Heart right ventricle (tissue), 16 donors: ENCODE data around the gene CAMK1D. TPM values are rescaled to one million over a fixed set of nuclear protein-coding genes. Genes with fewer than 3 reads are reported as not detected.

Source experiments
- ATAC-seq, 8 donors: fragments of 200-7000 bp; cut with Tn5 transposase; one replicate each; pipeline ENCODE4 v1.9.1; 2020; ENCODE audit warnings: mild to moderate bottlenecking in 8 of 8, moderate library complexity in 8 of 8, moderate number of reproducible peaks in 1 of 8
- DNase-seq, 2 donors: peaks; one replicate each; pipeline ENCODE4 v3.0.0-alpha.2; 2020
- H3K27ac ChIP-seq, 10 donors: fragments of 200-600 bp; sonication (generic) in 2 of 10; one replicate each; pipeline versions ENCODE4 v1.5.0 to v1.8.0; 2020 to 2022; ENCODE audit warnings: mild to moderate bottlenecking in 3 of 10
- H3K27me3 ChIP-seq, 7 donors: fragments of 200-600 bp; one replicate each; pipeline ENCODE4 v1.8.0; 2021 to 2022; ENCODE audit warnings: mild to moderate bottlenecking in 2 of 7
- H3K36me3 ChIP-seq, 9 donors: fragments of 200-600 bp; sonication (generic) in 1 of 9; one replicate each; pipeline versions ENCODE4 v1.5.0 to v1.8.0; 2020 to 2022; ENCODE audit warnings: mild to moderate bottlenecking in 2 of 9
- H3K4me1 ChIP-seq, 9 donors: fragments of 200-600 bp; sonication (generic) in 1 of 9; one replicate each; pipeline versions ENCODE4 v1.5.0 to v1.8.0; 2020 to 2022; ENCODE audit warnings: mild to moderate bottlenecking in 4 of 9
- H3K4me3 ChIP-seq, 10 donors: fragments of 200-600 bp; sonication (generic) in 2 of 10; one replicate each; pipeline versions ENCODE4 v1.5.0 to v1.8.0; 2020 to 2022; ENCODE audit warnings: mild to moderate bottlenecking in 7 of 10, moderate library complexity in 2 of 10
- H3K9me3 ChIP-seq, 11 donors: fragments of 200-600 bp in 10 of 11; sonication (generic) in 2 of 11; one replicate each; pipeline versions ENCODE4 v1.5.0 to v1.8.0; 2013 to 2022; ENCODE audit warnings: mild to moderate bottlenecking in 2 of 11, control low read depth in 1 of 11, moderate library complexity in 1 of 11
- CTCF ChIP-seq, 9 donors: fragments of 200-600 bp; sonication (generic) in 2 of 9; IDR thresholded peaks; one replicate each; pipeline versions ENCODE4 v1.5.0 to v1.8.0; 2021 to 2022; ENCODE audit warnings: antibody characterized with exemption in 9 of 9, mild to moderate bottlenecking in 5 of 9, moderate library complexity in 1 of 9
- WGBS, 2 donors: extraction: QIAGEN DNeasy Blood & Tissue Kit; methylation state at CpG; one replicate each; pipeline ENCODE4 v1.1.7; 2013; ENCODE audit warnings: inconsistent platforms in 1 of 2; 5-methylcytosine and 5-hydroxymethylcytosine counted together
- intact Hi-C, 10 donors: fragments of 100-400 bp; cut with DNase I; formaldehyde crosslinking; loops; one replicate each; pipeline versions ENCODE4 v1.11.1 to v1.14.2; 2022
- polyA plus RNA-seq, 2 donors: library from polyadenylated mRNA; stranded (reverse); fragments of 200-250 nt; gene quantifications; one replicate each; pipeline ENCODE4 v1.2.3, GENCODE V29; 2013
- total RNA-seq, 10 donors: library from RNA; stranded (reverse); fragmentation: NEBNext Ultra II Directional in 3 of 10; extraction: Animal tissue kit (Norgen Biotek cat#: 25700) in 3 of 10; gene quantifications; one replicate each; pipeline versions ENCODE4 v1.2.1 to v1.2.4, GENCODE V29; 2021 to 2023
- donor health status: Arrhythmogenic right ventricular cardiomyopathy.
- donor health status: ischemic (EF 13 %, LVEDD 7.1; RV severe dilation, severe dysfunction).
- donor health status: healthy with polysubstance abuse.
- donor health status: DM: no; HTN: yes; CAD: no.
- donor health status: DM: no; HTN: no; CAD: no.
- donor health status: ischemic (EF 25% LVEDD 6.9; RV normal size, moderate dysfunction).
- donor health status: ischemic (EF 25% LVEDD 5.7; RV mildly dilated, moderate dysfunction).
- donor health status: healthy.
- donor health status: DM: yes; HTN: yes; CAD: no.
- donor health status: Ischemic cardiomyopathy.
- donor health status: ischemic (EF 35%, LVEDD 5.7; RV mildly dilated, moderate dysfunction).
- donor health status: nonischemic (EF 11% LVEDD 7.7; RV severe dilation, severe dysfunction).
- donor health status: DM: yes; HTN: yes; CAD: no.
- donor health status: PGD.
- donor health status: ischemic (EF 29% LVEDD 5.4; RV normal size, mild dysfunction).
- donor health status: nonischemic (EF 23%, LVEDD 6.1; RV moderate dilation, normal function).

Gene CAMK1D
- total and polyA plus RNA-seq, 12 donors: 1.3 to 17.7 (median 2.6) TPM

- ATAC-seq (no peak), DNase-seq (no peak)
- Histone ChIP-seq H3K27ac (no peak overlapping the region), H3K27me3 (no peaks in the 10 kb centered on the region), H3K4me1 (peaks cover 0 to 12% (median 0%) of the 10 kb centered on the region in 9 donors), H3K4me3 (no peak overlapping the region), H3K9me3 (peaks cover 0 to 3% (median 0%) of the 10 kb centered on the region in 11 donors), H3K36me3 (no peaks in the 10 kb centered on the region)
- no peak for TF ChIP-seq CTCF (IDR thresholded peaks at IDR 0.05)
- intact Hi-C loops: no loop called here
These were observed 186.3 kb downstream of the CAMK1D start for GRCh38 chr10:12535656-12536055.

- Histone ChIP-seq H3K27me3 (no peaks in the 10 kb centered on the region), H3K9me3 (peaks cover 0 to 3% (median 0%) of the 10 kb centered on the region in 11 donors), H3K4me3 (no peak overlapping the region), H3K4me1 (peaks cover 0 to 3% (median 0%) of the 10 kb centered on the region in 9 donors), H3K36me3 (no peaks in the 10 kb centered on the region), H3K27ac (no peak overlapping the region)
- no peak for ATAC-seq
- no peak for TF ChIP-seq CTCF (IDR thresholded peaks at IDR 0.05)
- no peak for DNase-seq
- intact Hi-C loops: no loop called here
- WGBS, 2 donors: 68 to 69% methylated on average over 9 of the region's 9 CpGs
These were observed 189.2 kb downstream of the CAMK1D start for GRCh38 chr10:12538491-12538995.

- no peak for DNase-seq
- Histone ChIP-seq H3K27ac (no peak overlapping the region), H3K36me3 (no peaks in the 10 kb centered on the region), H3K4me1 (peaks cover 0 to 3% (median 0%) of the 10 kb centered on the region in 9 donors), H3K4me3 (no peak overlapping the region), H3K9me3 (peaks cover 0 to 8% (median 0%) of the 10 kb centered on the region in 11 donors), H3K27me3 (no peaks in the 10 kb centered on the region)
- intact Hi-C loops: no loop called here
- peak in 1 of 8 donors; percentile 55 for ATAC-seq
- 81 to 85% methylated on average over 7 of the region's 7 CpGs for WGBS, 2 donors
- TF ChIP-seq CTCF (IDR thresholded peaks at IDR 0.05): no peak
These were observed 190.2 kb downstream of the CAMK1D start for GRCh38 chr10:12539350-12540164.

GRCh38 chr10:12540341-12540781 is 191.0 kb downstream of the CAMK1D start:
- ATAC-seq (no peak), DNase-seq (no peak)
- Histone ChIP-seq H3K36me3 (no peaks in the 10 kb centered on the region), H3K27me3 (no peaks in the 10 kb centered on the region), H3K4me3 (no peak overlapping the region), H3K9me3 (peaks cover 0 to 8% (median 0%) of the 10 kb centered on the region in 11 donors), H3K4me1 (peaks cover 0 to 3% (median 0%) of the 10 kb centered on the region in 9 donors), H3K27ac (no peak overlapping the region)
- WGBS, 2 donors: 70 to 82% methylated on average over 4 of the region's 4 CpGs
- no peak for TF ChIP-seq CTCF (IDR thresholded peaks at IDR 0.05)
- intact Hi-C loops: no loop called here
